HG03280 (cell line): Measurements from ENCODE around the gene CYBB.

Experiments
- ATAC-seq: cut with Tn5 transposase; IDR thresholded peaks from one replicate; pipeline ENCODE4 v1.9.1; 2021; ENCODE audit warnings: mild to moderate bottlenecking, moderate library complexity; ENCODE audit not compliant: unreplicated experiment

Gene CYBB

DNA sequence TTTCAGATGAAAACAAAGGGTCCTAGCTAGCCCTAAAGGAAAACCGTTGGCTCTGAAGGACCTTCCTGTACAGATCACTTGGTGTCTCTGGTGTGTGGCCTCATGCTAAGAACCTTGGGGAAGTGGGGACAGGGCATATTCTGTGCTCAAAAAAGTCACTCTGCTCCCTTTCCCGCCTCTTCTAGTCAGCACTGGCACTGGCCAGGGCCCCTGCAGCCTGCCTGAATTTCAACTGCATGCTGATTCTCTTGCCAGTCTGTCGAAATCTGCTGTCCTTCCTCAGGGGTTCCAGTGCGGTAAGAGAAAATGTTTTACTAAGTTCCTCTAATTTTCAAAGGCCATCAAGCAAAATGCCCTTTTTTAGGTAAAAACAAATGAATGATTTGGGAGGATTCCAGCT lies 3.4 kb downstream of the CYBB start:
- ATAC-seq: no peak

DNA sequence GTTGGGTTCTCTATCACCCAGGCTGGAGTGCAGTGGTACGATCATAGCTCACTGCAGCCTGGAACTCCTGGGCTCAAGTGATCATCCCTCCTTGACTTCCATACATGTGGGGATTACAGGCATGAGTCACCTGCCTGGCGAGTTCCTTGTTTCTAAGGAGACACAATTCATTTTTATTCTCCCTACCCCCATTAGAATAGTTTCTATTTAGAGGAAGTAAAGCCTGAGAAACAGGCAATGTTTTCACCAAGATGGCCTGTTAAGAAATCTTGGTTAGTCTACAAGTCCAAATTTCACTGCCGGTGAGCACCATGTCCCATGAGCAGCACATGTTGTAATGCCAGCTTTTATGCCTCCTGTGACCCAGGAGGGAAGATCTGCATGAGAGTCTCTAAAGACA lies 5.7 kb downstream of the CYBB start:
- no peak for ATAC-seq

DNA sequence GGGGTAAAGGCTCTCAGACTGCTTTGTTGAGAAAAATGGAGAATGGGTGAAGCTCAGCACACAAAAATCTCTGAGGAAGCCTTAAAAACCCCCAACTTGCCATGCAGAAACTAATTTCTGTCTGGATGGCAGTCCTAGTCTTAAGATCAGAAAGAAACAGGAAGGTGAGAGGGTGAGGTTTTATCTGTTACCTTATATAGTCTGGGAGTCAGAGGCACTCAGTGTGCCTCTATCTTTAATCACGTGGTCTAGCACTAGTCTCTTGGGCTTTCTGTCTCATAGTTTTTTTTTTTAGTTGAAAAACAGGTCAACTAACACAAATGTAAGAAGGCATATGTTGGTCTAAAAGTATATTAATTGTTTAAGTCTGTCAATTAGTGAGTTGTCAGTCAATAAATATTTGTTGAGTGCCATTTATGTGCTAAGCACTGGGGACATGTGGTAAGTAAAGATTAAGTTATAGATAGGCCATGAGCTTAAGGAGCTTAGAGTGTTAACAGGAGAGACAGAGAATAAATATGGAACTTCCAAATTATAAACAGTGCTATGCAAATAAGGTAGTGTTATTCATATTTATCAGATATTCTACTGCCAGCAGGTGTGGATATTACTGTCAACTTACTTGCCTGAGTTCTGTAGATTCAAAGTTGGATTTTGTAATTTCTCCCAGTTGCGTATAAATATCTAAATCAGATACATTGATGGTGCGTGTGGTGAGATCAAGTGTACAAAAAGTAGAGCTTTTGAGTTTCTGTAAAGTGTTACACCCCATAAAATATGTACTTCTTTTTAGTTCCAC lies 7.0 kb downstream of the CYBB start:
- peak; percentile 57 for ATAC-seq

DNA sequence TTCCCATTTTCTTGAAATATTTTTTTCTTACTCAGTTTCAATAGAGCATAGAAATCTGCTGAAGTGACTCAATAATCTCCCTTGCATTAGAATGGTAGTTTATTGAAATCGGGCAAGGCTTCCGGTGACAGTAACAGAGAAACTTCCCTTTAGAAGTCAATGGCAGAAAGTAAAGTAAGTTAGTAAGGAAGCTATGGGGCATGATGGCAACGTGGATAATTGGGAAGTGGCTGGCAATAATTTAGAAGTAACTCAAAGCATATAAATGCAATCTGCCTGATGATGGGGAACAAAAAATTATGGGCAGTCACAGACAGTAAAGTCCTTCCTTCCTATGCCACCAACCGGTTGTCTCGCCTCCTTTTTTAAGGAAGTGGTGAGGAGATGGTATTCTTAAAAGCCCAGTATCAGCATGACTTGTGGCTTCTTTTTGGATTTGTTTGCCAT lies 7.6 kb downstream of the CYBB start:
- peak; percentile 60 for ATAC-seq

DNA sequence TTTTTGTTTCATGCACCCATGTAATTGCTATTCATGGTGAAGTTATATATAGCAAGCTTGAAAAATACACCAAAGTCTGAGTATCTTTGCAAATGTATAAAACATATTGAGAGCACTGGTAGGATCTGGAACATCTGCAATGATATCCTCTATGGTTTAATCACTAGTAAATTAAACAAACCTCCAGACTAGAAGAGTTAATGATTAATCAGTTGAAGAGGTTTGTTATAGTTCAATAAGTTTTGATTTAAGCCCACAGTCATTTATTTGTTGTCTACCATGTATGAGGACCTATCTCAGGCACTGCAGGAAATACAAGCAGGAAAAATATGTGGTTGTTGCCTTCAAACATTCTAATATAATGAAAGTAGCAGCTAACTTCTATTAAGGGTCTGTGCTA lies 16.5 kb downstream of the CYBB start:
- no peak for ATAC-seq

DNA sequence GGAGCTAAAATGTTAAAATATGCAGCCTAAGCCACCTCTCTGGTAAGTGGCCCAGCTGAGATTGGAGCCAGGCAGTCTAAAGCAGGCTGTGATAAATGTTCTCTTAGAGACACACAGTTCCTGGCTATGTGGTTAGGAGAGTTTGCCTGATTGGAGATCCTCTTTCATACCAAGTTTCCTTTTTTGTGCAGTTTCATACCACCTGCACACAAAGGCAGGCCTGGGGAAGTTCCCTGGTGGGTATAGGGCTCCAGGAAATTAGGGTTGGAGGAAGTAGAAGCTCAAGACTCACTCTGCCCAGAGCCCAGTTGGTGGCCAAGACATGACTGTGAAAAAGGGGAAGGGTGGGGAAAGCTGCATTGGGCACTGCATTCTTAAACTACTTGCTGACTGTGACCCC lies 16.9 kb downstream of the CYBB start:
- no peak for ATAC-seq

DNA sequence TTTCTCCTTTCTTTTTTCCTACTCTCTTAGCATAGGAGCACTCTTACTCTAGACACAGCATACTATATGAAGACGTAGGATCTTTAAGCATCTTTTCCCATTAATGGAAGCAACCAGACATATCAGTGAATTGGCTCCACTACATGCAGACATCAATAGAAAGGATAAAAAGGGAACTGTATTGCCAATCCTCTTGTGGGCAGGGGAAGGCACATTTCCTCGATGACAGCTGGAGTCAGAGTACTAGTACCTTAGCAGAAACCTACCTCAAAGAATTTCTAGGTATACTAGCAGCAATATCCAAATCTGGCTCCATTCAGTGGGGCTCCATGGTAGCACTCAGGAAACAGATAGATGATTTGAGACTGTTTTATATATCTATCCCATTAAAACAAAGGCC lies 20.1 kb downstream of the CYBB start:
- ATAC-seq: no peak

DNA sequence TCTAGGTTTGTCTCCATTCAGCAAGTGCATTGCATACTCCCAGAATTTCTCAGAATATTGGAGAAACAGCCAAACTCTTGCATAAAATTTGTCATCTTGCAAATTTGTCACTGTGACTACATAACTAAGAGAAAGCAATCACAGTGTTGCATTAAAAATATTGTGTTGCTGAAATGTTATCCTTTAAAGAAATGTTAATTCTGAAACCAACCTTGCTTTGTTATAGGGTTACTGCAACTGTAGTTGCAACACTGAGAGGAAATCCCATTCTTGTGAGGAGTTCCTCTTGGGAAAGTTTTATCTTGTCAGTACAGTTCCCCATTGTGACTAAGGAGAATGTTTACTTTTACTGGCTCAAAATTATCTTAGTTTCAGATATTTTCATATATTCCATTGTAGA lies 20.9 kb downstream of the CYBB start:
- ATAC-seq: no peak

DNA sequence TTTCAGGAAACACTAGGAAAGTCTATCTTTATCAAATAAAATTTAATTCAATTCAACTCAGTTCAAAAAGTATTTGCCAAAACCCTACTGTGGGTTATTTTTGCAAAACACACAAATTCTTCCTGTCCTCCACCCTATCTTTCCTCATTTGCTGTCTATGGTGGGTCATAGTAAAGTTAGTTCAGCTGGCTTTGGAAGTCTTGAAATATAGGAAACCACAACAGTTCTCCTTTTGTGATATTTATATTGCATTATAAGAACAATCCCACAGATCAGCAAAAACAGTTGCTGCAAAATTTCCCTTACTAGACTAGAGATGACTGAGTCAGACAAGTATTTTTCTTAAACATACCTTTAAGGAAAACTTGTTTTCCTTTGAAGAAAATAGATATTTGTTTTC lies 22.2 kb downstream of the CYBB start:
- ATAC-seq: no peak

DNA sequence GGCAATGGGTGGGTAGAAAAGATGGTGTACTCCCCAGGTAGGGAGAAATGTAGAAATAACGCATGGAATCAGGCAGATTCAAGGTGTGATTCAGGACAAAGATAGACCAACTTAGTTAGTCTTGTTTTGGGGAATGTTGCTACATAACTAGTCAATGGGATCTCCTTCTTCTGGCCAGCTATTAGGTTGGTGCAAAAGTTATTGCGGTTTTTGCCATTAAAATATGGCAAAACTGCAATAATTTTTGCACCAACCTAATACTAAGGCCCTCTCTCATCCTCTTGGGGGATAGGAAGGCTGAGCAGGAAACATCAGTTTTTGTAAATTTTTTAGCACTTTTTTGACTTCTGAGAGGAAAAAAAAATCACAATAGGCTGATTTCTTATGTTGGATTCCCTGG lies 23.2 kb downstream of the CYBB start:
- ATAC-seq: no peak

DNA sequence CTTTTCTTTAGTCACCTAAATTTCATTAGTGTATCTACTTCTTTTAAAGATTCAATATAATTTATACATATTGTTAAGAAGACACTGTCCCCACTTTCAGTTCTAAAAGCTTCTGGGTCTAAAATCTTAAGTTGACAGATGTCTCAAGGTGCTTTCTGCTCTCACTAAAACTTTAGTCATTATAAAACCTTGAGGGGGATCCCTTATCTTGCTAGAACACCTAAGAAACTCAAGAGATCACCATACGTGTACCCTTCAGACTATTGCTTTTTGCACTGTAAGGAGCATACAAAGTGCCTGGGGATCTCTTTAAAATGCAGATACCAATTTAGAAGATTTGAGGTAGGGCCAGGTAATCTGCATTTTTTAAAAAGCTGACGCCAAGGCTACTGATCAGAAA lies 30.1 kb downstream of the CYBB start:
- ATAC-seq: no peak

DNA sequence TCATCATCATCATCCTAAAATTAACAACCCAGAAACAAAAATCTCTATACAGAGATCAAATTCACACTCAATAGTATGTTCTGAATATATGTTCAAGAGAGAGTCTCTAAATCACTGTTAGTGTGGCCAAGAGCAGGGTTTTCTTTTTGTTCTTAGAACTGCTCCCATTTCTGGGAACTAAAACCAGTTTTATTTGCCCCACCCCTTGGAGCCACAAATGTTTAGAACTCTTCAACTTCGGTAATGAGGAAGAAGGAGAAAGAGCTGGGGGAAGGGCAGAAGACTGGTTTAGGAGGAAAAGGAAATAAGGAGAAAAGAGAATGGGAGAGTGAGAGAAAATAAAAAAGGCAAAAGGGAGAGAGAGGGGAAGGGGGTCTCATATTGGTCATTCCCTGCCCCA lies 32.3 kb downstream of the CYBB start:
- ATAC-seq: no peak

DNA sequence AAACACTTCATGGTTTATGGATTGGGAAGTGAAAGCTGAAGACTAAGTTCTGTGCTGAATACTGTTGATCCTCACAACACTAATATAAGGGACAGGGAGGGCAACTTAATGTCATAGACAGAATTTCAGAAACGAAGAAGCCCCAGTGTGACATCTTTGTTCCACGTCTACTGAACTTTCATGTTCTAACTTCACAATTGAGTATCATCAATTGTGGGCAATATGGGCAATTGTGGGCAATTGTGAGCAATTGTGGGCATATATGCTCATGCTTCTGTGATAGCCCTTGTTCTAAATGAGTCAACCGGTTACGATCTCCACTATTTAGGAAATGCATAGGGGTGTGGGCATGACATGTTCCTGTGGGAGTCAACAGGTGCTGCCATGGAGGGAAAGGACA lies 33.7 kb downstream of the CYBB start:
- ATAC-seq: no peak

DNA sequence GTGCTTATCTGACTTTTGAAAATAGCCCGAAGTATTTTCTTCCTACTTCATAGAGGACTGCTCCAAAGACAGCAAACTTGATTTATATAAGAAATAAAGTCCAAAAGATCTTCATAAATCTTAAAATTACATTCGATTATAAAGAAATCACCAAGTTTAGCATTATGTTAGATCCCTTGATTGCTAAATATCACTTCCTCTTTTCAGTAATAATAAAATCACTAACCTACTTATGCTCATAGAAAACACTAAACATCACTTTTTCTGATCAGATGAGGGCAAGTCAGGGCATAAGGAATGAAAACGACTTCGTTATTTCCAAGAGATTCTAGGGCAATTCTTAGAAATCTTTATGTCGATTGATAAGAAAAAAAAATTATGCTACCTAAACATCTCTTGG lies 35.5 kb downstream of the CYBB start:
- ATAC-seq: no peak

DNA sequence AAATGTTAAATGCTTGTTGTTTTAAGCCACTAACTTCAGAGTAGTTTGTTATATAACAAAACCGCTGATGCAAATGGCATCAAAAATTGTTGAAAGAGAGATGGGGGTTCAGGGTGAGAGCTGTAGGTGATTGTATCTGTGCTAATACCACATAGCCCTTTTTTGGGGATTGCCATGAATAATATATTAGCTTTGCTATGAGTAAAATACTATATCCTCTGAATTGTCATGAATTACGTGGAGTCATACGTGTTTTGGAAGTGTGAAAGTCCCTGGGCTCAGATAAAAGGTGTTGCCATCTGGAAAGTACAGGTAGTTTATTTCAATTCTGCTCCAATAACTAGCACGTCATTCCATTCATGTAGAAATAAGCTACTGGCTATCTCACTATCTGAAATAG lies 36.9 kb downstream of the CYBB start:
- ATAC-seq: no peak

DNA sequence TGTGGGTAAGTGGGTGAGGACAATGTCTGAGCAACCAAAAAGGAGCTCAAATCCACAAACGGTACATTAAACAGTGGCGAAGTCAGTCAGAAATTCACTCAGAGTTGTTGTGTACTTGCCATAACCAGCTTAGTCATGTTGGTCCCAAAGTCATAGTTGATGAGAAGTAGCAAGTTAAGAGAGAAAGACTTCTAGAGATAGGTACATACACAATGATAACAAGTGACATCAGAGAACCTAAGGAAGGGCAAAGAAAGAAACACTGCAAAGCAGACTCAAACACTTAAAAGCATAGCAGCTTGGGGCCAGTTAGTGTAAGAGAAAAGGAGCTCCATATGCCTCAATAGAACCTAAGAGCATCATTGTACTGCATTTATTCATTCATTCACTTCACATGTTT lies 37.3 kb downstream of the CYBB start:
- ATAC-seq: no peak

DNA sequence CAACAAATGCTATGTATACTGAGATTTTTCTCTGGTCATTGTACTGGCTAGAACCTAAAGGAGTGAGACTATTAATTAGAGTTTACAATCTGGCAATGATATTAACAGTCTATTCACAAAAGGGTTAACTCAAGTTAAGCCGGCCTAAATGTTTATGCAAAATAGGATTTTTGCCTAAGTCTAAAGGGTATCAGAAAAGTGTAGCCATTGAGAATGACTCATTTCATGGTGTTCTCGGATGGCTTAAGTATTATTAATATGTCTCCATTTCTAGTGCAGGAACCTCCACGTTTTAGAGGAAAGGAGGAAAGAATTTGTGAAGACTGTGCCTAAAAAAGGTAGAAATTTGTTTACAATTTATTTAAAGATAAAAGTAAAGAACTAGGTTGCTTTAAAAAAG lies 37.7 kb downstream of the CYBB start:
- ATAC-seq: no peak

DNA sequence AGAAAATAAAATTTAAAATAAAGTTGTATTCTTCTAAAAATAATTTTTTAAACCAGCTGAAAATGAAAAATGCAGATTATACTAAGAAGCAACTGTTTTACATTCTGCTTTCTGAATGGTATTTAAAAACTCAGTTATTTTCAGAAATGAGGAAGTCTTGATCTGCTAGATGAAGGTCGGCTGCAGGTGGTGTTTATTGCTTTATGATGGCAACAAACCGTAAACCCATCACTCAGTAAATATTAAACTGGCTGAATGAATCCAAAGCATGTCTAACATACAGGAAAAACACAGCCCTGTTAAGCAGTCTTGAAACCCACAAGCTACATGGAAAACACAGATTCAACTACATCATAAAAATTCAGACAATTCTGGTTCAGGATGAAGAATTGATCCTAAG lies 38.2 kb downstream of the CYBB start:
- peak; percentile 56 for ATAC-seq

DNA sequence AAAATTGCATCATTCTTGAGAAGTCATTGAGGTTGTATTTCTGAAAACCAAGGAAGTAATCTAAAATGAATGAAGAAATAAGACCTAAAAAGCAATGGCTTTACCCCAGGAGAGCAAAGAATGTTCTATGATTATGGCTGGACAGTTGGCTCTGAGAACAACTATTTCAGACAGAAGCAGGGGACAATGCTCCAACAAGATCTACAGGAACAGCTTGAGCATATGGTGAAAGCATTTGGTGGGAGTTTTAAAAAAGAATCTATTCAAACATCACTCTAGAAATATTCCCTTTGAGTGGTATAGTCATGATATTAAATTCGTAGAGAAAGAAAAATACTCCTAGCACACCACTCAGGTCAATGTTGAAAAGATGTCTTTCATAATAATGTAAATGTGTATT lies 40.8 kb downstream of the CYBB start:
- no peak for ATAC-seq

DNA sequence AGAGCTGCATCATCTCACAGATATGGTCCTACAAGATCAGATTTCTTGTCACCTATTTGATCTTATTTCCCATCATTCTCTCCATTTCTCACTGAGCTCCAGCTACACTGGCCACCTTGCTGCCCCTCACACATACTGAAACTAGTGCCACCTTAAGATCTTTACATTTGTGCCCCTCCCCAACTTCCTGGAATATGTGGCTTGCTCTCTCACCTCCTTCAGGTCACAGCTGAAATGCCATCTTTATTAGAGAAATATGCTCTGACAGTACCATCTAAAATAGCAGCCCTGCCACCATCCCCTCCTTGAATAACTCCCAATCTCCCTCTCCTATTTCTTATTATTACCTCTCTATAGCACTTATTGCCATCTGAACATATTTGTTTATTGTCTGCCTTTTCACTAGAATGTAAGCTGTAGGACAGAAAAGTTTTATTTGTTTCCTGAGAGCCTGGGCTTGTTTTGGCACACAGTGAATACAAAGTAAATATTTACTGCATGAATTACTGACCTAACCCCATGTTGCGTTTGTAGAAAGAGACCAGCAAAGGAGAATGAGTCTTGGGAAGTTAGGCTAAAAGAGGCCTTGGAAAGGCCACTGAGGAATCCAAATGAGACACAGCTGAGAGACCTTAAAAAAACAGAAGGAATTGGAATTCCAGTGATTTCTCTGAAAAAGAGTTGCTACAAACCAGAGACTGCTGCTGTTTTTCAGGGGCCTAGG lies 44.8 kb downstream of the CYBB start:
- ATAC-seq: no peak

DNA sequence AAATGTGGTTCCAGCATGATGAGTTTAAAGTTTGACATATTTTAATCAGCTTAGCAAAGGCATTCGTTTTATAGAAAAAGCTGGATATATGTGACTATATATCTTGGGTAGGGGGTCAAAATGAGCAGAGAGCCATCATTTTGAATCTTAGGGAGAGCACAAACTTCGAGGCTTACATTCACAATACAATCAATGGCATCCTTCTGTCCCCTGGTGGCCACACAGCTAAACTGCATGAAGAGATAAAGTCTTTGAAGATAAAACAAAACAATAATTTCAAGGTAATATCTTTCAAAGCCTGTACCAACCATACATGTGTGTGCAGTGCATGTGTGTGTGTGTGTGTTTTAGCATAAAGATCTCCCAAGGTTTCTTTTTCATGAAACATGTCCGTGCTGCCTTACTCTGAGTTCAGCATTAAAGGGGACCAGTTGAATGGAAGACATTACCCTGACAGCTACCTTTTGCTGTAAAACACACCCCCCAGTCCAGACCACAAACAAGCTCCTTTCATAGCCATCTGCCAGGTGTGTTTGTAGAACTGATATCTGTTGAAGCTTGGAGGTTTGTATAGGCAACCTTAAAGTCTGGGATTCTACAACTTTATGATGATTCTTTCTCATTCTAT lies 45.5 kb downstream of the CYBB start:
- no peak for ATAC-seq

DNA sequence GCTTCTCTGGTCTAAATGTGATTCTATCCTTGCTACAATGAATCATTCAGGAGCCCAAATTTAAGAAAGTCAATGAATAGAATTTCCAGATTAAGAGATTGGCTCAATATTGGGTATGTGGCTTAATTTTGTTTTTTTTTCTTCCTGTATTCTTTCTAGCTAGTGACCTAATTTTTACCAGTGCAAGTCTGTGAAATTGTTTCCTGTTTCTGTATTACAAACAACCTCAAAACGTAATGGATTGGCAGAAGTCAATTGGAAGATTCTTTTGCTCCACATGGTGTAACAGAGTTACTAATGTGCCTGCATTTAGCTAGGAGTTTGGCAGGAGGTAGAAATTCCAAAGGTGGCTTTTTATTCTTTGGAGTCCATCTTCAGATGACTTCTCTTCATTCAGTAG lies 49.9 kb downstream of the CYBB start:
- ATAC-seq: no peak
